ENCODE measurements around the gene ZMYM5. TPM values are rescaled to one million over a fixed set of nuclear protein-coding genes. Genes with fewer than 3 reads are reported as not detected.

The ZMYM5 gene
- total RNA-seq, 1 experiment from 2014 or later: 12.6 TPM

GRCh38 chr13:19890030-19890429, 26.6 kb upstream of the ZMYM5 start:
- Histone ChIP-seq H3K4me2 (ENCODE audit: insufficient read depth, insufficient read length, low read length) (no peak overlapping the region), H2BK12ac (ENCODE audit: insufficient read length, low read depth, low read length) (no peak overlapping the region), H2BK20ac (ENCODE audit: low read depth, low read length, poor library complexity, severe bottlenecking) (no peak overlapping the region), H4K91ac (ENCODE audit: insufficient read length, low read depth, low read length) (no peak overlapping the region), H3K14ac (ENCODE audit: insufficient read depth, low read length) (no peak overlapping the region), H3K23me2 (ENCODE audit: insufficient read length, low read depth, low read length, poor library complexity, severe bottlenecking) (no peaks in the 10 kb centered on the region), H3K4ac (ENCODE audit: low read depth, low read length) (no peak overlapping the region), H3K79me1 (ENCODE audit: insufficient read depth, low read depth, low read length, poor library complexity, severe bottlenecking) (no peaks in the 10 kb centered on the region), H2AK5ac (ENCODE audit: insufficient read length, low read length) (no peak overlapping the region), H2AFZ (ENCODE audit: low read length) (no peak overlapping the region), H3T11ph (ENCODE audit: low read length) (no peak overlapping the region), H3K27me3 (ENCODE audit: insufficient read depth, low read length) (no peaks in the 10 kb centered on the region), H4K5ac (ENCODE audit: insufficient read length, low read depth, low read length) (no peak overlapping the region), H4K20me1 (ENCODE audit: control insufficient read depth, insufficient read depth, insufficient read length) (no peaks in the 10 kb centered on the region), H3K9ac (ENCODE audit: extremely low read depth, insufficient read length, low read length) (no peak overlapping the region), H3K18ac (ENCODE audit: insufficient read length, low read depth, low read length) (no peak overlapping the region), H3K4me1 (ENCODE audit: insufficient read depth, low read length) (no peaks in the 10 kb centered on the region), H3K9me3 (ENCODE audit: control insufficient read depth, low read depth, low read length) (no peaks in the 10 kb centered on the region), H3K56ac (ENCODE audit: insufficient read length, low read depth, low read length) (no peak overlapping the region), H2BK15ac (ENCODE audit: low read depth, low read length) (no peak overlapping the region), H4K8ac (replicated peaks; ENCODE audit: insufficient read length, low read depth, low read length) (no peak overlapping the region), H3K23ac (ENCODE audit: insufficient read length, low read depth, low read length) (no peak overlapping the region), H3K27ac (ENCODE audit: insufficient read length, low read depth, low read length) (no peak overlapping the region), H2BK120ac (ENCODE audit: low read depth, low read length, poor library complexity, severe bottlenecking) (no peak overlapping the region), H2BK5ac (ENCODE audit: insufficient read length, low read length) (no peak overlapping the region), H3K79me2 (ENCODE audit: insufficient read depth, low read length) (no peaks in the 10 kb centered on the region)
- no peak overlapping the region for H3K4me3 Mint-ChIP-seq
- no peak overlapping the region for H3K27ac Mint-ChIP-seq
- no peak for DNase-seq
- WGBS (ENCODE audit: extremely low coverage, insufficient read length, low lambda C conversion rate): no CpG with 5 or more reads among the region's 6 CpGs
- H3K36me3 Mint-ChIP-seq (ENCODE audit: insufficient read depth in 1 of 3, low read depth in 3 of 3): no peaks in the 10 kb centered on the region
- H3K27me3 Mint-ChIP-seq (ENCODE audit: low read depth): no peaks in the 10 kb centered on the region
- TF ChIP-seq, protein P1, sequence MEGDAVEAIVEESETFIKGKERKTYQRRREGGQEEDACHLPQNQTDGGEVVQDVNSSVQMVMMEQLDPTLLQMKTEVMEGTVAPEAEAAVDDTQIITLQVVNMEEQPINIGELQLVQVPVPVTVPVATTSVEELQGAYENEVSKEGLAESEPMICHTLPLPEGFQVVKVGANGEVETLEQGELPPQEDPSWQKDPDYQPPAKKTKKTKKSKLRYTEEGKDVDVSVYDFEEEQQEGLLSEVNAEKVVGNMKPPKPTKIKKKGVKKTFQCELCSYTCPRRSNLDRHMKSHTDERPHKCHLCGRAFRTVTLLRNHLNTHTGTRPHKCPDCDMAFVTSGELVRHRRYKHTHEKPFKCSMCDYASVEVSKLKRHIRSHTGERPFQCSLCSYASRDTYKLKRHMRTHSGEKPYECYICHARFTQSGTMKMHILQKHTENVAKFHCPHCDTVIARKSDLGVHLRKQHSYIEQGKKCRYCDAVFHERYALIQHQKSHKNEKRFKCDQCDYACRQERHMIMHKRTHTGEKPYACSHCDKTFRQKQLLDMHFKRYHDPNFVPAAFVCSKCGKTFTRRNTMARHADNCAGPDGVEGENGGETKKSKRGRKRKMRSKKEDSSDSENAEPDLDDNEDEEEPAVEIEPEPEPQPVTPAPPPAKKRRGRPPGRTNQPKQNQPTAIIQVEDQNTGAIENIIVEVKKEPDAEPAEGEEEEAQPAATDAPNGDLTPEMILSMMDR (conservative IDR thresholded peaks at IDR 0.05): no peak
- H3K4me1 Mint-ChIP-seq: no peaks in the 10 kb centered on the region
- H3K9me3 Mint-ChIP-seq: no peaks in the 10 kb centered on the region

All from H9 (cell line).